COLO668 (cell line): Measurements from ENCODE around the gene TRAM2.
"Not testable (repeated sequence)": the region's sequence is repeated elsewhere in the genome, so short reads cannot be mapped to it uniquely, and the experiment has no call there.

Experiments used
- DNase-seq: peaks from one replicate; lab custom pipeline; 2025; ENCODE audit not compliant: unreplicated experiment; lab: John Stamatoyannopoulos, UW

The TRAM2 gene

DNA sequence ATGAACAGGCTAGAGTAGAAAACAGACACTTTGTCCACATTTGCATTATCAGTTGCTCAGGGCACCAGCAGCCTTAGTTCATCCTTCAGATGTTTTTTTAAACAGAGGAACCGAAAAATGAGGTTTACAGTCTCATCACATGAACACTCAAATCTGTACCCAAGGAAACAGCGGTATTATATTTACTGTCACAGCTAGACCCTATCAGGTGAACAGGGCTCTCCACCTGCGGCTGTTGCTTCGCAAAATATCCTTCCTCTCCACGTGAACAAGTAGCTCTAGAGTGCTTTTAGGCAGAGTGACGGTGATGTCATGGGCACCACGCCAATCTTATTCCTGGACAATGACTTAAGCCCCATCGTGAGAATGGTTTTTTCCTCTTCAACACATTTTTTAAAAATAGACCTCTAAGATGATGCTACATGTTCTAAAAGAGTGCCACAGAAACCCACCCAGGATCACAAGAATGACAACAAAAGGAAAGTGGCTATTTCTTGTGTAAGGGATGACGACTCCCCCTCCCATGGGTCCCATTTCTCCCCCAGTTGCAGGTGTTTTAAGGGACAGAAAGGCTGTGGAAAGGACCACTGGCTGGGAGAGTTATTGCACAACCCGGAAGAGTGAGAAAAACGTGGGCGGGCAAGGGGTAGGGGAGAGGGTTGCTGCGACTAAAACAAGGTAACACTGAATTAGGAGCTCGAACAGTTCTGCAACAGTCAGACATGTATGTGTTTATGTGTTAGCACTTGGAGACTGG is 79.0 kb downstream of the TRAM2 start:
- DNase-seq, result no peak

DNA sequence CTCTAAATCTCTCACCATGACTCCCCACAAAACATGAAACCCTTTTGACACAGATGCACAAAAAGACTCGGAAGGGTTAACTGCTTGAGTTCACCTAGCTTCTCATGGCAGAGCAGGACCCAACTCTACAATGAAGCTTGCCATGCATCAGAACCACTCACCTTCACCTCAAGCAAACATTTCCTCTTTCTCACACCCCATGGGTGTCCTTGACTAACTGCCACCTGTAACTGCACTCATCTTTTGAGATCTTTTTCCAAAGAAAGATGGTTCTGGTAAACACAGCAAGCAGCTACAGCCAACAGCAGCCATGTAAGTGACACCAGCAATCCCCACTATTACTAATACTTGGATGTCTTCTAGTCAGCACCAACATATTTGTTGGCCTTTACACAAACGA is 80.2 kb downstream of the TRAM2 start:
- DNase-seq, result no peak

DNA sequence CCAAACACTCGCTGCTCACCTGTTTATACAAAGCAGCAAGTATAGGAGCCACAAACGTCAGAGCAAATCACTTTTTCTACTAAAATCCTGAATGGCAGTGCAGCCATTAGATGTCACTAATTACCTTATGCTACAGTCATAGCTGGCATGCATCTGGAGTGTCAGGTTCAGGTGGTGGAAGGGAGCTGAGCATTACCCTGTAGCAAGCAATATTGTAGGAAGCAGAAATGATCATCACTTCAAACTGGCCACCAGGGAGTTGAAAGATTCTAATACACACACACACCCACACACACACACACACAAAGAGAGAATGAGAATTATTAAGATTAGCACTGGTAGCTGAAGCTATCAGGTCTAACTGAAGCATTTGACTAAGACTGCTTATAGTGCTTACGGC is 80.9 kb downstream of the TRAM2 start:
- no peak for DNase-seq

DNA sequence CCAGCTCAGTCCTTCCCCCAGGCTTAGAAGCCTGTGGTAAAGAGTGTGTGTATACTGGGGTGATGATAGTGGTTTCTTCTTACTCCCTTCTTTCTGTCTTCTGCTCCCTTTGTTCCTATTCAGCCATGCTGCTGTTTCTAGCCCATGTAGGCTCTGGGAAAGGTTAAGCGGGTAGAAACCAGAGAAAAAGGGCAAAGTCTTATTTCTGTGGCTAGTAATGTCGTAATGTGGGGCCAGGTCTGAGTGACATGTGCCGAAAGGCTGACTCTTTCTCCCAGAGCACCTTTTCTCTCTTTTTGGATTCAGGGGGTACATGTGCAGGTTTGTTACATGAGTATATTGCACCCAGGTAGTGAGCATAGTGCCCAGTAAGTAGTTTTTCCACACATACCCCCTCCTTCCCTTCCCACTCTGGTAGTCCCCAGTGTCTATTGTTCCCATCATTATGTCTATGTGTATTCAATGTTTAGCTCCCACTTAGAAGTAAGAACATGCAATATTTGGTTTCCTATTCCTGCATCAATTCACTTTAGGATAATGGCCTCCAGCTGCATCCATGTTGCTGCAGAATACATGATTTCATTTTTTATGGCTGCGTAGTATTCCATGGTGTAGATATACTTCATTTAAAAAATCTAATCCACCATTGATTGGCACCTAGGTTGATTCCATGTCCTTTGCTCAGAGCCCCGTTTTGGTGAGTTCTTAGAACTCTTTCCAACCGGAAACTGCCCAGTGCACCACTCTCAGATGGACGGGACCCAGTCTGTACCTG is 82.4 kb downstream of the TRAM2 start:
- DNase-seq, result no peak

DNA sequence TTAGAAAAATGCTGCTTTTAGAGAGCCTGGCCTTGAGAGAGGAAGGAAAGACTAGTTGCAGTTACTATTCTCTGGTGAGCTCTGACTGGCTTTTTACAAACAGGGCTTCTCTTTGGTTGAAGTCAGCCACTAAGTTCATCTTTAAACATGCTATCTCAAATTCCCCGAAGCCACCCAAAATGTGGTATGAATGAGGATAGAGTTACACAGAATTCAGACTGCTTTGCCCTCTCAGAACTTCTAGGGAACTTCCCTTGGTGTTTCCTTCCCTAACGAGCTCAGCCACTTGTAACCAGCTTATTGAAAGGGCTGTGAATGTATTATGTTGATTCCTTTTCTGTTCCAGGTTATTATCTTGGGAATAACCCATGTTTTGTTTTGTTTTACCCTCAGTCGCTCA is 83.2 kb downstream of the TRAM2 start:
- no peak for DNase-seq

DNA sequence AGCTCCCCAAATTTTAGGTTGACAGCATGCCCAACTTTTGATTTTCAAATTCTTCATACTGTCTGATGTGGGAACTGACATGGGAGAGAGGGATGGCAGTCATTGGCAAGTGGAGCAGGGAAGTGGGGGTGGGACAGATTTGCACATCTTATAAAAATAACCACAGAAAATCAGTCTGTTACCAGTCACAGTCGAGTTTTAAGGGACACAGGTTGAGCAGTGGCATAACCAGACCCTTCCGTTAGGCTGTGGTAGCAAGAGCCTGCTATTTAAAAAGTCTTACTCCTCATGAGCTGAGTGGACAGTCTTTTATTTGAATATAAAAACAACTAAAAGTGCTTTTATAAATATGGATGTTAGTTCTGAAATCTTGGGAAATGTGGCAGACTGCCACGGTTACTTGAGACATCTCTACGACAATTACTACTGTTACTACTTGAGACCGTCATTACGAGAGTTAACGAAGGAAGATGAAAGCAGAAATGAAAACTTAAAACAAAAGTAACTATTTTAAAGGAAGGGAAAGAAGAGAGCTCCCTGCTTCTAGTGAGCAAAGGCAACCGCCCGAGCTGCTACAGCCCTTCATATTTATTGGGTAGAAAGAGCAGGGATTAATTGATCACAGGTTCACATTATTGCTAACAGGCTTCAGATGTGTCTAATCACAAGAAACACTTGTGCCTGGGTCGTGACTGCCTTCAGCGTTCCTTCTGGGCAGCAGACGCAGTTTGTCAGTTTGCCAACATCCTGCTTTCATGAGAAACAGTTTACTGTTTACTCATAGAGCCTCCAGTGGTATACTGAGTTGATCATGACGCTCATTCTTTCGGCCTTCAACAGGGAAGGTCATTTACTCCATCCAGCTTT is 85.4 kb downstream of the TRAM2 start:
- DNase-seq, result no peak

DNA sequence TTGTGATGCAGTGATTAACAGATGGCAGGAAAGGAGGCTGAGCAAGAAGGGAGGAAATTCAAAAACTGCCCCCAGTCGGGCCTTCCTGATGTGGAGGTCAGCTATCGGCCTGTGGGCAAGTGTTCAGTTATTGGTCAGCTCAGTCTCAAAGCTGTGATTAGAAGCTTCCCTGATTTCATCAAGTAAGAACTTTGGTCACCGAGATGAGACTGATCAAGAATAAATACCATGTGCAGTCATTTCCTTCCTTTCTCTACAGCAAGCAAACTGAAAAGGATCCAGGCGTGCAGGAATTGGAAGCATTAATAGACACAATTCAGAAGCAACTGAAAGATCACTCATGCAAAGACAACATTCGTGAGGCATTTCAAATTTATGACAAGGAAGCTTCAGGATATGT is 87.0 kb downstream of the TRAM2 start:
- no peak for DNase-seq

DNA sequence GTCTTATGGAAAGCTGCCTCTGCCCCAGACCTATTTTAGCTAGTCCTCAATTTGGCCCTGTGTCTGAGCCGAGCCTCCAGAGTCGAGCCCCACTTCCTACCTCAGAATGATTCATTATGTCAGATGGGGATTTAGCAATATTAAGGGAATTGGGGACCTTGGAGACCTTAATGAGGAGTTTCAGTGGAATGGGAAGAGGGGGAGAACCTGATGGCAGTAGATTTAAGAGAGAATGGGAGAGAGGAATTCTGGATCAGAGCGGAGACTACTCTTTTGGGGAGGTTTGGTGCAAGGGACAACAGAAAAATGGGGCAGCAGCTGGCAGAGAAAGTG is 93.2 kb downstream of the TRAM2 start:
- DNase-seq, result no peak

DNA sequence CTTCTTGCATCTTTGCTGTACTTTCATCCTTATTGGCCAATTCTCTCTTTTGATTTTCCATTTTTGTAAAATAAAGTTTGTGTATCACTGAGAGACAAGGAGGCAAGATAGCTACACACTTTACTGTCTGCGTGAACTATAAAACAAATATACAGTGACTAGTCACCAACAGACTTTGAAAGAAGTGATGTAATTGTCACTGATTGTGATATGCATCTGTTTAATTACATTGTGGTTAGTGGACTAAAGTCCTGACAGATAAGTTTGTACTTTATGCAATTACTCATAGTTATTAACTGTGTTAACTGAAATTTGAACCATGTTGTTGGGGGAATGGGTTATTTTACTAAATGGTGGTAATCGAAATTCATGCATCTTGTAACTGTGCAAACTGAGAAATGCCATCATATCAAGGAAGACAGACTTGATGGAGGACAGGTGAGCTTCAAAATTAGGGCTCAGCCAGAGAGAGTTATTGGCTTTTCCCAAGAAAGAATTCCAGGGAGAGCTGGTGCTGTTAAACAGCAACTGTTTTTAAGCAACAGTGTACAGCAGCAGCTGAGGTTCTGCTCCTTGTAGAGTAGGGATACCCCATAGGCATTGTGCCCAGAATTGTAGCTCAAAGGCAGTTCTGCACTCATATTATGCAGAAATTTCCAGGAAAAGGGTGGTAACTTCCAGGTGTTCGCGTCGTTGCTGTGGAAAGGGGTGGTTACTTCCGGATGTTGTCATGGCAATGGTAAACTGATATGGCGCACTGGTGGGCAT is 93.8 kb downstream of the TRAM2 start:
- DNase-seq, result no peak

DNA sequence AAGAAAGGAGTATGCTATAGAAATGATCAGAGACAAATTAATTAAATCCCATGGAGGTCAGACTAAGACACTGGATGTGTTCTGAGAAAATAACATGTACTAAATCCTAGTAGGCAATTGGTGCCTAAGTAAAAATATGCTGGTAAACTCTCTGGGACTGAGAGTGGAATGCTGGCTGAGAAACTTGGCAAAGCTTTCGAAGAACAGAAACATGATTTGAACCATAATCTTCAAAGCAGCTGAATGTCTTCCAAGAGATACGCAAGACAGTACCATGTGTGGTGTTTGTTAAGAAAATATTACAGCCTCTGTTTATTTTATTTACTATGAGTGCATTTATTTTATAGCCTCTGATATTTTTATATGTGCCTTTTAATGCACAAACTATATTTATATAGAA is 101.6 kb downstream of the TRAM2 start:
- no peak for DNase-seq

DNA sequence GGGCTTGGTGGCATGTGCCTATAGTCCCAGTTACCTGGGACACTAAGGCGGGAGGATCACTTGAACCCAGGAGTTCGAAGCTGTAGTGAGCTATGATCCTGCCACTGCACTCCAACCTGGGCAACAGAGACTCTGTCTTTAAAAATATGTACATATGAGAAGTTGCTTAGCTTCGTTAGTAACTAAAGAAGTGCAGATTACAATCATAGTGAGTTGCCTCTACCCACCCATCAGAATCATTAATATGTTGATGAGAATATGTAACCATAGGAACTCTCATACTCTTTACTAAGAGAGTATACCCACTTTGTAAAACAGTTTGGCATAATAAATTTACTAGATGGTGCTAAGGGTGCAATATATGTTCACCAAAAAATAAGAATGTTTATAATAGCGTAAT is 102.7 kb downstream of the TRAM2 start:
- DNase-seq, result no peak

DNA sequence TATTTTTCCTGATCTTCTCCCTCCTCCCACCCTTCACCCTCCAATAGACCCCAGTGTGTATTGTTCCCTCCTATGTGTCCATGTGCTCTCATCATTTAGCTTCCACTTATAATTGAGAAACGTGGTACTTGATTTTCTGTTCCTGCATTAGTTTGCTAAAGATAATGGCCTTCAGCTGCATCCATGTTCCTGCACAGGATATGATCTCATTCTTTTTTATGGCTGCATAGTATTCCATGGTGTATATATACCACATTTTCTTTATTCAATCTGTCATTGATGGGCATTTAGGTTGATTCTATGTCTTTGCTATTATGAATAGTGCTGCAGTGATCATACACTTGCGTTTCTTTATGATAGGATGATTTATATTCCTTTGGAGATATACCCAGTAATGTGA is 115.7 kb downstream of the TRAM2 start:
- not testable (repeated sequence) for DNase-seq

DNA sequence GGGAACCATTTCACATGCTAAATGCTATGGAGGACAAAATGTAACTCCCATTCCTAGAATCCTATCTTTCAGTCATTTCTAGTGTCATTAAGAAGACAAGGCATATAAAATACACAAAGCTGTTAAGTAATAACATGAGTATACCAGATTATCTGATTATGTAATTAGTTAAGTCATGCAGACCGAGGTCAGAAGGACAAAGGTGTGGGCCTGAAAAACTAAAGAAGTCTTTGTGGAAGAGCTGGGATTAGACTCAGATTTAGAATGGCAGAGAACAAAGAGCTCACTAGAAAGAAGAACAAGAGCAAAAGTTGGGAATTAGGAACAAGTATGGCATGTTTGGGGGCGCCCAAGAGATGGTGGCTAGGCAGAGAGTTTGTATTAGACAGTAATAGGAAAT is 119.8 kb downstream of the TRAM2 start:
- no peak for DNase-seq

DNA sequence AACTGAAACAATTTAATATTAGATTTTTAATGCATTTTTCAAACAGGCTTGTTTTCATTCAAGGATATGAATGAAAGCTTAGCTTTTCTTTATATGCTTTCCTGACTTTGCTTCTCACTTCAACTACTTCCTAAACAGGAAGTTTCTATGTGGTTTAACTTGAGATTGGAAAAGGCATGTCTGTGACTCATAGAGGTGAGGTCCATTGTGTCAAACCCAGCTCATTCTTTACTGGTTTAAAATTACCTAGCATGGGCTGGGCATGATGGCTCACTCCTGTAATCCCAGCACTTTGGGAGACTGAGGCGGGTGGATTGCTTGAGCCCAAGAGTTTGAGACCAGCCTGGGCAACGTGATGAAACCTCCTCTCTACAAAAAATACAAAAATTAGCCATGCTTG is 122.3 kb downstream of the TRAM2 start:
- no peak for DNase-seq
